Measurements from ENCODE around the gene ISCU. TPM values are rescaled to one million over a fixed set of nuclear protein-coding genes. Genes with fewer than 3 reads are reported as not detected.

Gene ISCU
- total RNA-seq, 1 experiment from 2014 or later = 84.8 TPM

DNA sequence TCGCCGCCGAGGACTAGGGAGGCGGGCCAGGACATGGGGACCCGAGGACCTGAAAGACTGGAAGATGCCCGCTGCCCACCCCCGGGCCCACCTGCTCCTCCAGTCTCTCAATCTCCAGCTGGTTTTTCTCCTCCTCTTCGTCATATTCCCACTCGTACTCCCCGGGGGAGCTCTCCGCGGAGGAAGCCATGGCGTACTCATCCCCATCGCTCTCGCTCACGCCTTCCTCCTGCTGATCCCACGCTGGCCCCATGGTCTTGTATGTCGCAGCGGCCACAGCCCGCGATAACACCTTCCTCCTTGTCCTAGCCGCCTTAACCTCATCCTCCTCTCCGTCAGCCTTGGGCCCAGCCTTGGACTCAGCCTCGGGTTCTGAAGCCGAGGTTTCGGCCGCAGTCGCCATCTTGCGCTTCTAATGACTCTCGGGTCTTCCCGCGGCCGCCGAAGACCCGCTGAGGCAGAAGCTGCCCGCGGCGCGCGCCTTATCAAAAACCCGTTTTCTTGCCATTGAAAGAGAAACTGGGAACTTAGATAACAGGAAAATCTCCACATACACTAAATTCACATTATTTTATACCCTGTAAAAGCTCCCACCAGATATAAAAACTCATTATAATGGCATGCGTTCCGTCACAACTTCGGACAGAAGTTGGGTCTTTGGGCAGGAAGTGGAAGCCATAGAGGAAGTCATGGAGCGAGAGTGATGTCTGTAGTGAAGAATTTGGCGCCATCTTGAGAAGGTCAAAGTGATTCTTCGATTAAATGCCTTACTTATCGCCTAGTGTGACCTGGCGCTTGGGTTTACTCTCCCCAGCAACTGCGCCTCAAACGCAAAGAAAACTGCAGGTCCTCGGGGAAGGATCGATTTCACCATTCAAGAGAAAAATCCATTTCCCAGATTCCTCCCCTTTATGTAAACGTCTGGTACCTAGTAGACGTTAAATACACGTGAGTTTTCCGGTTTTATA, 1.4 kb upstream of the ISCU start, which contains the start of gene SART3:
TSS of gene SART3 (minus strand) at position 422 of the 968 bp plus-strand sequence. CDS start at position 403, 19 bp downstream.
- Histone ChIP-seq H3K4me1 (replicated peaks; ENCODE audit: insufficient read depth) (peaks cover 23% of the 10 kb centered on the region), H3F3A (ENCODE audit: insufficient read depth, low read depth) (peaks cover 19% of the 10 kb centered on the region), H2AFZ (peak within 1 kb of the TSS; percentile 93), H3K36me3 (ENCODE audit: low read depth) (peaks cover 15% of the 10 kb centered on the region; the same call in 1 of the 2 replicates), H3K9me2 (ENCODE audit: insufficient read depth) (no peaks in the 10 kb centered on the region), H3K27ac (peak within 1 kb of the TSS; percentile 85), H3K4me2 (peak within 1 kb of the TSS; percentile 87), H3K27me3 (ENCODE audit: insufficient read depth, low read depth) (no peaks in the 10 kb centered on the region), H3K79me2 (ENCODE audit: low read depth) (peaks cover 70% of the 10 kb centered on the region), H3K4me3 (peak within 1 kb of the TSS; percentile 72), H4K20me1 (ENCODE audit: insufficient read depth) (peaks cover 32% of the 10 kb centered on the region), H3K9me3 (ENCODE audit: insufficient read depth, low read depth) (no peaks in the 10 kb centered on the region)
- POLR2A ChIA-PET (ENCODE audit: unreplicated experiment) = interaction anchor here (0.5 kb wide), 1 partner anchor 1011 kb away, joined by 5 read pairs; no protein-coding TSS in a partner anchor
- CTCF ChIA-PET = interaction anchor here (0.7 kb wide), 1 partner anchor 267 kb away, joined by 3 read pairs; no protein-coding TSS in a partner anchor
- TF ChIP-seq EZH2 (IDR thresholded peaks at IDR 0.05; ENCODE audit: low read depth) = no peak
- TF ChIP-seq, protein P1, sequence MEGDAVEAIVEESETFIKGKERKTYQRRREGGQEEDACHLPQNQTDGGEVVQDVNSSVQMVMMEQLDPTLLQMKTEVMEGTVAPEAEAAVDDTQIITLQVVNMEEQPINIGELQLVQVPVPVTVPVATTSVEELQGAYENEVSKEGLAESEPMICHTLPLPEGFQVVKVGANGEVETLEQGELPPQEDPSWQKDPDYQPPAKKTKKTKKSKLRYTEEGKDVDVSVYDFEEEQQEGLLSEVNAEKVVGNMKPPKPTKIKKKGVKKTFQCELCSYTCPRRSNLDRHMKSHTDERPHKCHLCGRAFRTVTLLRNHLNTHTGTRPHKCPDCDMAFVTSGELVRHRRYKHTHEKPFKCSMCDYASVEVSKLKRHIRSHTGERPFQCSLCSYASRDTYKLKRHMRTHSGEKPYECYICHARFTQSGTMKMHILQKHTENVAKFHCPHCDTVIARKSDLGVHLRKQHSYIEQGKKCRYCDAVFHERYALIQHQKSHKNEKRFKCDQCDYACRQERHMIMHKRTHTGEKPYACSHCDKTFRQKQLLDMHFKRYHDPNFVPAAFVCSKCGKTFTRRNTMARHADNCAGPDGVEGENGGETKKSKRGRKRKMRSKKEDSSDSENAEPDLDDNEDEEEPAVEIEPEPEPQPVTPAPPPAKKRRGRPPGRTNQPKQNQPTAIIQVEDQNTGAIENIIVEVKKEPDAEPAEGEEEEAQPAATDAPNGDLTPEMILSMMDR (conservative IDR thresholded peaks at IDR 0.05) = no peak
- BruUV-seq (replicated peaks) = no TSS peak
- intact Hi-C loops (cut with micrococcal nuclease; ENCODE audit: unreplicated experiment) = loop anchor here (10.0 kb wide), 1 partner anchor 104 kb away; no protein-coding TSS in a partner anchor
- peak; percentile 71 to 79 for DNase-seq

DNA sequence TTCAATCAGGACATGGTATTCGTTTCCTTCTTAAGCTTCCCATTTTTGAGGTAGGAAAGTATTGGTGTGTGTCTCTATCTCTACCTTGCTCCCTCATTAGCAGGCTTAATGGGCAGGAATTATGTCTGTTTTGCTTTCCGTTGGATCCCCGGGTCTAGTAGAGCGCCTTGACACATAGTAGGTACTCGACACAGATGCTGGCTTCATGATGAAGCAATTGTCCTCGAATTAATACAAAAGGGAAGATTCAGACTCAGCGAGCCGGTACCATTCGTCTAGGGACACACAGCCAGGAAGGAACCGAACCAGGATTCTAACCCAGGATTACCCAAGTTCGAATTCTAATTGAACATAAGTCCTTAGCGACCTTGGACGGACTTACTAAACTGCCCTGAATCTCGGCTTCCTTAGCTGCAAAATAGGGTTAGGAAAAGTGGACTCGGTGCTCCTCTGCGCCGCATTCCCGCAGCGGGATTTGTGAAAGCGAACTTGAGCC, 496 bp upstream of the ISCU start:
- H3K4me3 ChIP-seq = peak overlapping the region; percentile 72
- CTCF ChIA-PET = no interaction called here
- H3K36me3 ChIP-seq (ENCODE audit: low read depth) = peaks cover 15% of the 10 kb centered on the region
- peaks cover 28% of the 10 kb centered on the region for H3K4me1 ChIP-seq (replicated peaks; ENCODE audit: insufficient read depth)
- no peaks in the 10 kb centered on the region for H3K9me3 ChIP-seq (ENCODE audit: insufficient read depth, low read depth)
- POLR2A ChIA-PET (ENCODE audit: unreplicated experiment) = interaction anchor here (0.5 to 0.7 kb wide), 5 partner anchors 69 to 1398 kb away, joined by 3 to 6 read pairs (median 4); no protein-coding TSS in a partner anchor
- peaks cover 24% of the 10 kb centered on the region for H3F3A ChIP-seq (ENCODE audit: insufficient read depth, low read depth)
- H3K4me2 ChIP-seq = peak overlapping the region; percentile 87
- H3K9me2 ChIP-seq (ENCODE audit: insufficient read depth) = no peaks in the 10 kb centered on the region
- no peaks in the 10 kb centered on the region for H3K27me3 ChIP-seq (ENCODE audit: insufficient read depth, low read depth)
- peak overlapping the region; percentile 85 for H3K27ac ChIP-seq
- H4K20me1 ChIP-seq (ENCODE audit: insufficient read depth) = peaks cover 29% of the 10 kb centered on the region
- peak overlapping the region; percentile 93 for H2AFZ ChIP-seq
- intact Hi-C loops (cut with micrococcal nuclease; ENCODE audit: unreplicated experiment) = loop anchor here (2.0 to 10.0 kb wide), 3 partner anchors 103 to 295 kb away; partner anchors contain the start of gene SSH1
- TSS peak; percentile 9 for BruUV-seq (replicated peaks)
- no peak for DNase-seq
- H3K79me2 ChIP-seq (ENCODE audit: low read depth) = peaks cover 62% of the 10 kb centered on the region
- TF ChIP-seq EZH2 (IDR thresholded peaks at IDR 0.05; ENCODE audit: low read depth) = no peak
- TF ChIP-seq, protein P1 (conservative IDR thresholded peaks at IDR 0.05) = no peak

DNA sequence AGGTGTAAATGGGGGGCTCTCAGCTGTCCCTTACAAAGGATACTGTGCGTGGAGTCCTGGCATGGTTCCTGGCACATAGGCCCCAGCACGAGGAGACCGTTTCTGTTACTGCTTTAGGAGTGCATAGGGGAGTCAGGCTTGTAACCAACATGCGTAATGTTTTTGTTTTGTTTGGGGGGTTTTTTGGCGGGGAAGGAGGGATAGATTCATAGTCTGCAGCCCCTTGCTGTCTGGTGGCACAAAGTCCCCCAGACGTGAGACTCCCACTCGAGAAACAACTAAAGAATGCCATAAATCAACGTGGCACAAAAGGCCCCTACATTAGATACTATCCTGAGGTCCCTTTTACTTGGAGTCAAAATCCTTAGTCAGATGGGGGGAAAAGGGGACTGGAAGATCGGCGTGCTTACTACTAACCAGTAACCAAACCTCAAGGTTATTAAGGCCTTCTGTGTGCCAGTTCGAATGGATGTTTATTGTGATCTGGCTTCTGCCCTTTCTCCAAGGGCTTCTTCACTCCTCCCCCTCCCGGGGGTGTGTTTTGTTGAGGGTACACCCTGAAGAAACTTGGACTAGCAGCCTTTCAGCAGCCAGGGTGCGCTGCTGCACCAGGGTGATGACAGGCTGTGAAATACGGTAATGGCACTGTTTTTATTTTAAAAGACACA, 874 bp downstream of the ISCU start:
- H3K27ac ChIP-seq = peak overlapping the region; percentile 64
- ChIA-PET POLR2A (ENCODE audit: unreplicated experiment) (no interaction called here), CTCF (no interaction called here)
- H3K4me1 ChIP-seq (replicated peaks; ENCODE audit: insufficient read depth) = peaks cover 28% of the 10 kb centered on the region
- no peaks in the 10 kb centered on the region for H3K27me3 ChIP-seq (ENCODE audit: insufficient read depth, low read depth)
- peak overlapping the region; percentile 86 for H3K4me2 ChIP-seq
- peak overlapping the region; percentile 89 for H2AFZ ChIP-seq
- peak overlapping the region; percentile 72 for H3K4me3 ChIP-seq
- H3K36me3 ChIP-seq (ENCODE audit: low read depth) = peaks cover 29% of the 10 kb centered on the region
- peaks cover 15% of the 10 kb centered on the region for H4K20me1 ChIP-seq (ENCODE audit: insufficient read depth)
- H3K79me2 ChIP-seq (ENCODE audit: low read depth) = peaks cover 48% of the 10 kb centered on the region
- TSS peak; percentile 40 for BruUV-seq (replicated peaks)
- DNase-seq = peak; percentile 82 to 84
- peaks cover 24% of the 10 kb centered on the region for H3F3A ChIP-seq (ENCODE audit: insufficient read depth, low read depth)
- TF ChIP-seq, protein P1 (conservative IDR thresholded peaks at IDR 0.05) = peak; percentile 87
- no peak for TF ChIP-seq EZH2 (IDR thresholded peaks at IDR 0.05; ENCODE audit: low read depth)
- H3K9me3 ChIP-seq (ENCODE audit: insufficient read depth, low read depth) = no peaks in the 10 kb centered on the region
- intact Hi-C loops (cut with micrococcal nuclease; ENCODE audit: unreplicated experiment) = loop anchor here (1.0 to 10.0 kb wide), 8 partner anchors 55 to 822 kb away; partner anchors contain the start of genes ALKBH2 and SSH1
- H3K9me2 ChIP-seq (ENCODE audit: insufficient read depth) = no peaks in the 10 kb centered on the region

Measured in PC-9 (cell line).